Panc1 (cell line): ENCODE measurements around the gene ROBO1.

ENCODE experiments used
- POLR2AphosphoS5 ChIP-seq: IDR thresholded peaks from 2 replicates; pipeline ENCODE4 v1.6.1; 2012; ENCODE audit warnings: mild to moderate bottlenecking, low read depth, low read length, moderate library complexity
- TF ChIP-seq, protein P1 (sequence below), 2 experiments: IDR thresholded peaks; 2 replicates each; pipeline ENCODE4 v1.6.1; 2011 to 2012; ENCODE audit warnings: low read depth in 2 of 2, control low read depth in 1 of 2, low read length in 1 of 2, mild to moderate bottlenecking in 1 of 2, moderate library complexity in 1 of 2; ENCODE audit not compliant: insufficient read depth in 1 of 2
- TF ChIP-seq, protein P2 (sequence below): fragments of 450-650 bp; IDR thresholded peaks from 2 replicates; pipeline ENCODE4 v1.5.1; 2017; ENCODE audit warnings: mild to moderate bottlenecking

DNA sequence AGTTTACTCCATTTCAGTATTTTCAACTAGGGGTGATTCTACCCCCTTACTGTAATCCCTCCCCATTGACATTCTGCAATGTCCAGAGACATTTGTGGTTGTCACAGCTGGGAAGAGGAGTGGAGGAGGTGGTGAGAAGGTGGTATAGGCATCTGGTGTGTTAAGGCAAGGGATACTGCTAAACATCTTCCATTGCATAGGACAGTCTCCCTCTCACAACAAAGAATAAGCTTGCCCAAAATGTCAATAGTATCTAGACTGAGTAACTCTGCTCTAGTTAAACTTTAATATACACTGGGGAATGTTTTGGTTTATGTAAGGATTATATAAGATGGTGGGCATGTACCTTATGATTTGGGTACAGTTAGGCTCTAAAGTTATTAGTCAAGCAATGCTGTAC lies 737.6 kb downstream of the ROBO1 start:
- TF ChIP-seq, protein P1, sequence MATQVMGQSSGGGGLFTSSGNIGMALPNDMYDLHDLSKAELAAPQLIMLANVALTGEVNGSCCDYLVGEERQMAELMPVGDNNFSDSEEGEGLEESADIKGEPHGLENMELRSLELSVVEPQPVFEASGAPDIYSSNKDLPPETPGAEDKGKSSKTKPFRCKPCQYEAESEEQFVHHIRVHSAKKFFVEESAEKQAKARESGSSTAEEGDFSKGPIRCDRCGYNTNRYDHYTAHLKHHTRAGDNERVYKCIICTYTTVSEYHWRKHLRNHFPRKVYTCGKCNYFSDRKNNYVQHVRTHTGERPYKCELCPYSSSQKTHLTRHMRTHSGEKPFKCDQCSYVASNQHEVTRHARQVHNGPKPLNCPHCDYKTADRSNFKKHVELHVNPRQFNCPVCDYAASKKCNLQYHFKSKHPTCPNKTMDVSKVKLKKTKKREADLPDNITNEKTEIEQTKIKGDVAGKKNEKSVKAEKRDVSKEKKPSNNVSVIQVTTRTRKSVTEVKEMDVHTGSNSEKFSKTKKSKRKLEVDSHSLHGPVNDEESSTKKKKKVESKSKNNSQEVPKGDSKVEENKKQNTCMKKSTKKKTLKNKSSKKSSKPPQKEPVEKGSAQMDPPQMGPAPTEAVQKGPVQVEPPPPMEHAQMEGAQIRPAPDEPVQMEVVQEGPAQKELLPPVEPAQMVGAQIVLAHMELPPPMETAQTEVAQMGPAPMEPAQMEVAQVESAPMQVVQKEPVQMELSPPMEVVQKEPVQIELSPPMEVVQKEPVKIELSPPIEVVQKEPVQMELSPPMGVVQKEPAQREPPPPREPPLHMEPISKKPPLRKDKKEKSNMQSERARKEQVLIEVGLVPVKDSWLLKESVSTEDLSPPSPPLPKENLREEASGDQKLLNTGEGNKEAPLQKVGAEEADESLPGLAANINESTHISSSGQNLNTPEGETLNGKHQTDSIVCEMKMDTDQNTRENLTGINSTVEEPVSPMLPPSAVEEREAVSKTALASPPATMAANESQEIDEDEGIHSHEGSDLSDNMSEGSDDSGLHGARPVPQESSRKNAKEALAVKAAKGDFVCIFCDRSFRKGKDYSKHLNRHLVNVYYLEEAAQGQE (IDR thresholded peaks at IDR 0.05; ENCODE audit: insufficient read depth in 1 of 2, low read depth in 2 of 2, low read length in 1 of 2), result no peak
- TF ChIP-seq POLR2AphosphoS5, result no peak
- TF ChIP-seq, protein P2, sequence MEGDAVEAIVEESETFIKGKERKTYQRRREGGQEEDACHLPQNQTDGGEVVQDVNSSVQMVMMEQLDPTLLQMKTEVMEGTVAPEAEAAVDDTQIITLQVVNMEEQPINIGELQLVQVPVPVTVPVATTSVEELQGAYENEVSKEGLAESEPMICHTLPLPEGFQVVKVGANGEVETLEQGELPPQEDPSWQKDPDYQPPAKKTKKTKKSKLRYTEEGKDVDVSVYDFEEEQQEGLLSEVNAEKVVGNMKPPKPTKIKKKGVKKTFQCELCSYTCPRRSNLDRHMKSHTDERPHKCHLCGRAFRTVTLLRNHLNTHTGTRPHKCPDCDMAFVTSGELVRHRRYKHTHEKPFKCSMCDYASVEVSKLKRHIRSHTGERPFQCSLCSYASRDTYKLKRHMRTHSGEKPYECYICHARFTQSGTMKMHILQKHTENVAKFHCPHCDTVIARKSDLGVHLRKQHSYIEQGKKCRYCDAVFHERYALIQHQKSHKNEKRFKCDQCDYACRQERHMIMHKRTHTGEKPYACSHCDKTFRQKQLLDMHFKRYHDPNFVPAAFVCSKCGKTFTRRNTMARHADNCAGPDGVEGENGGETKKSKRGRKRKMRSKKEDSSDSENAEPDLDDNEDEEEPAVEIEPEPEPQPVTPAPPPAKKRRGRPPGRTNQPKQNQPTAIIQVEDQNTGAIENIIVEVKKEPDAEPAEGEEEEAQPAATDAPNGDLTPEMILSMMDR, result no peak
